ENCODE data around the gene NFATC4.
"Not testable (repeated sequence)": the region's sequence is repeated elsewhere in the genome, so short reads cannot be mapped to it uniquely, and the experiment has no call there.

The NFATC4 gene

GRCh38 chr14:24368562-24369252 lies 723 bp downstream of the NFATC4 start:
- peak; percentile 68 for DNase-seq

- no peak for DNase-seq
Observed at GRCh38 chr14:24369463-24369862, 1.5 kb downstream of the NFATC4 start.

- no peak for DNase-seq
Observed at GRCh38 chr14:24369907-24370687, 2.1 kb downstream of the NFATC4 start.

GRCh38 chr14:24370748-24371147 lies 2.8 kb downstream of the NFATC4 start:
- no peak for DNase-seq

GRCh38 chr14:24371605-24372004 lies 3.6 kb downstream of the NFATC4 start:
- DNase-seq, result not testable (repeated sequence)

GRCh38 chr14:24372701-24373416 lies 4.9 kb downstream of the NFATC4 start:
- no peak for DNase-seq

GRCh38 chr14:24376448-24377070 lies 8.6 kb downstream of the NFATC4 start:
- no peak for DNase-seq

GRCh38 chr14:24377126-24377525 lies 9.1 kb downstream of the NFATC4 start:
- DNase-seq, result no peak

- no peak for DNase-seq
Observed at GRCh38 chr14:24377657-24378056, 9.7 kb downstream of the NFATC4 start.

- no peak for DNase-seq
Observed at GRCh38 chr14:24378327-24378726, 10.3 kb downstream of the NFATC4 start.

- DNase-seq, result no peak
Observed at GRCh38 chr14:24378981-24379906, 11.3 kb downstream of the NFATC4 start.

- no peak for DNase-seq
Observed at GRCh38 chr14:24379907-24380730, 12.1 kb downstream of the NFATC4 start.

- no peak for DNase-seq
Observed at GRCh38 chr14:24381363-24382063, 13.5 kb downstream of the NFATC4 start.

- DNase-seq, result no peak
Observed at GRCh38 chr14:24382064-24382371, 14.0 kb downstream of the NFATC4 start.

GRCh38 chr14:24384169-24384568 lies 16.2 kb downstream of the NFATC4 start:
- no peak for DNase-seq

- DNase-seq, result no peak
Observed at GRCh38 chr14:24385524-24385923, 17.5 kb downstream of the NFATC4 start.

GRCh38 chr14:24387009-24387345 lies 19.0 kb downstream of the NFATC4 start:
- DNase-seq, result no peak

GRCh38 chr14:24387579-24387978 lies 19.6 kb downstream of the NFATC4 start:
- DNase-seq, result not testable (repeated sequence)

GRCh38 chr14:24388474-24389179 lies 20.6 kb downstream of the NFATC4 start:
- DNase-seq, result no peak

- no peak for DNase-seq
Observed at GRCh38 chr14:24389226-24389848, 21.4 kb downstream of the NFATC4 start.
